ENCODE data around the gene CBLN3. TPM values are rescaled to one million over a fixed set of nuclear protein-coding genes. Genes with fewer than 3 reads are reported as not detected.

The CBLN3 gene
- total RNA-seq, 2 donors from 2014 or later = 0.33 to 4.9 TPM

DNA sequence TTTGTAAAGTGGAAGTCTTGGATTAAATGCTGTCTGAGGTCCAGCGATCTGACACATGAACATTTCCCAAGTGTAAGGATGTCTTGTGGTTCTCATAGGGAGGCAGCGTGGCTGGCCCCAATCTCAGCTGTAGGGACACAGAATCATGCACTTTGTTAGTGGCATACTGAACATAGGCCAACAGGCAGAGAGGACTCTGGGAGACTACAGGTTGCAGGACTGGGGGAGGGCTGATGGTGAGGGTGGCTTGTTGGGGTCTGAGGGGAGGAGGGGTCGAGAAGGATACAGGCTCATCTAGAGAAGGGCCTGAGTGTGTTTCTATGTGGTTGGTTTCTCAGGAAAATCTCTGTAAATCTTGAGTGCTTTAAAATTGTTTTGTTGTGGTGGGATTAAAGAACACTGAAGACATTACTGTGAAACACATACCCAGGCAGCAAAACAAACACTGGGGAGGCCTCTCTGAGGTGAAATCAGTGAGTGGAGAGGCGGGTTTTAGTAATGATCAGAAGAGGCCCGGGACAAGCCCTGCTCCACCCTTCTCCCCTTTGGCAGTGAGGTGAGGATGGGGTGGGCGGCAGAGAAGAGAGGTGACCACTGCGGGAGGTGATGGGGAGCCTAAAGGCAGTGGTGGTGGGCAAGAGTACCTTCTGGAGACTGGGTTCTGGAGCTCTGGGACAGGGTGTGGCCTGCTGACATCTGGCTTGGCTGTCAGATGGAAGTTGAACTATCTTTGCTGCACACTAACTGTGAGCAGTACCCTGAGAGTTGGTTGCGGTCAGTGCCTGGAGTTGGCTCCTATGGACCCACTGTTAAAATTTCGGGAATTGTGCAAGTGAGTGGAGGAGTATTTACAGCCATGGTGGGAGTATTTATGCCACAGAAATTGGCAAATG lies 27.4 kb downstream of the CBLN3 start:
- no peak overlapping the region for H3K4me3 ChIP-seq
- H3K27ac ChIP-seq = no peak overlapping the region
- WGBS, 2 donors = 57 to 61% methylated on average over 9 of the region's 9 CpGs
- no peak for ATAC-seq
- DNase-seq = no peak
- intact Hi-C loops (cut with DNase I) = no loop called here
- no peaks in the 10 kb centered on the region for H3K27me3 ChIP-seq
- no peaks in the 10 kb centered on the region for H3K9me3 ChIP-seq
- TF ChIP-seq POLR2A (IDR thresholded peaks at IDR 0.05) (no peak), CTCF (IDR thresholded peaks at IDR 0.05) (no peak)
- H3K36me3 ChIP-seq (replicated peaks in 1 of 2; ENCODE audit: insufficient read depth in 1 of 2, low read depth in 2 of 2) = no peaks in the 10 kb centered on the region
- peaks cover 42% of the 10 kb centered on the region for H3K4me1 ChIP-seq

- intact Hi-C loops (cut with DNase I) = no loop called here
- Histone ChIP-seq H3K9me3 (no peaks in the 10 kb centered on the region), H3K4me3 (no peak overlapping the region), H3K36me3 (replicated peaks in 1 of 2; ENCODE audit: insufficient read depth in 1 of 2, low read depth in 2 of 2) (no peaks in the 10 kb centered on the region), H3K4me1 (peaks cover 42% of the 10 kb centered on the region), H3K27me3 (no peaks in the 10 kb centered on the region), H3K27ac (peak overlapping the region in 1 of 4 donors; percentile 8)
- no peak for TF ChIP-seq POLR2A (IDR thresholded peaks at IDR 0.05)
- ATAC-seq (no peak), DNase-seq (no peak)
- 44 to 54% methylated on average over 4 of the region's 4 CpGs for WGBS, 2 donors
These were observed 29.3 kb downstream of the CBLN3 start for GRCh38 chr14:24399999-24400718.

GRCh38 chr14:24399447-24399822 lies 30.0 kb downstream of the CBLN3 start:
- 41 to 48% methylated on average over 7 of the region's 8 CpGs for WGBS, 2 donors

GRCh38 chr14:24398653-24399446 lies 30.6 kb downstream of the CBLN3 start, which contains the start of gene NYNRIN:
Gene NYNRIN (plus strand): TSS chr14:24399003. CDS start chr14:24399247, 244 bp downstream.
- no peaks in the 10 kb centered on the region for H3K9me3 ChIP-seq
- DNase-seq (peak; percentile 38 to 56 (median 49)), ATAC-seq (peak; percentile 67)
- TF ChIP-seq POLR2A (IDR thresholded peaks at IDR 0.05) (no peak), CTCF (IDR thresholded peaks at IDR 0.05) (no peak)
- intact Hi-C loops (cut with DNase I) = no loop called here
- WGBS, 2 donors = 4 to 6% methylated on average over 21 to 35 of the region's 57 CpGs
- peak within 1 kb of the TSS in 1 of 2 donors; percentile 31 for H3K4me3 ChIP-seq
- H3K27me3 ChIP-seq = no peaks in the 10 kb centered on the region
- no peaks in the 10 kb centered on the region for H3K36me3 ChIP-seq (replicated peaks in 1 of 2; ENCODE audit: insufficient read depth in 1 of 2, low read depth in 2 of 2)
- H3K4me1 ChIP-seq = peaks cover 41% of the 10 kb centered on the region
- H3K27ac ChIP-seq = peak within 1 kb of the TSS; percentile 23 to 62 (median 49)

More at GRCh38 chr14:24399447-24399822, 30.0 kb downstream of the CBLN3 start:
- no peak for DNase-seq
- no peaks in the 10 kb centered on the region for H3K36me3 ChIP-seq (replicated peaks in 1 of 2; ENCODE audit: insufficient read depth in 1 of 2, low read depth in 2 of 2)
- peaks cover 42% of the 10 kb centered on the region for H3K4me1 ChIP-seq
- no peak for TF ChIP-seq CTCF (IDR thresholded peaks at IDR 0.05)
- no peaks in the 10 kb centered on the region for H3K9me3 ChIP-seq
- intact Hi-C loops (cut with DNase I) = no loop called here
- H3K27me3 ChIP-seq = no peaks in the 10 kb centered on the region
- peak overlapping the region; percentile 23 to 62 (median 49) for H3K27ac ChIP-seq
- peak overlapping the region in 1 of 2 donors; percentile 31 for H3K4me3 ChIP-seq
- ATAC-seq = no peak
